H1 (cell line): ENCODE results near the gene SLC7A10.

Experiments
- ASH2L ChIP-seq: fragments of 200-600, 300-600 bp; sonication (generic); IDR thresholded peaks from one replicate; pipeline ENCODE4 v1.7.1; 2017; ENCODE audit warnings: low read length
- BACH1 ChIP-seq: IDR thresholded peaks from 2 replicates; pipeline ENCODE4 v1.6.1; 2012; ENCODE audit warnings: low read length, improper control_type of control experiment
- CTCF ChIP-seq, 3 experiments: IDR thresholded peaks; 1 replicate in 2 of 3; 2 replicates in 1 of 3; pipeline versions ENCODE4 v1.5.1 to v1.6.1; 2011; ENCODE audit warnings: low read length in 3 of 3, mild to moderate bottlenecking in 3 of 3, inconsistent platforms in 2 of 3, low read depth in 1 of 3, moderate library complexity in 1 of 3; ENCODE audit not compliant: insufficient read depth in 1 of 3; ENCODE audit errors: control extremely low read depth in 1 of 3
- EP300 ChIP-seq, 2 experiments: IDR thresholded peaks; 1 replicate in 1 of 2; 2 replicates in 1 of 2; pipeline ENCODE4 v1.6.1; 2011 to 2012; ENCODE audit warnings: low read depth in 2 of 2, low read length in 2 of 2, mild to moderate bottlenecking in 2 of 2, borderline replicate concordance in 1 of 2, inconsistent platforms in 1 of 2, moderate library complexity in 1 of 2
- GABPA ChIP-seq: IDR thresholded peaks from 2 replicates; pipeline ENCODE4 v1.6.1; 2011; ENCODE audit warnings: mild to moderate bottlenecking, low read length, moderate library complexity, borderline replicate concordance; ENCODE audit not compliant: insufficient read depth
- JUN ChIP-seq: IDR thresholded peaks from 2 replicates; pipeline ENCODE4 v1.6.1; 2011; ENCODE audit warnings: low read depth, mild to moderate bottlenecking, improper control_type of control experiment, low read length
- JUND ChIP-seq: IDR thresholded peaks from 2 replicates; pipeline ENCODE4 v1.6.1; 2011; ENCODE audit warnings: mild to moderate bottlenecking, improper control_type of control experiment, low read length
- KDM1A ChIP-seq: fragments of 200-600, 300-600 bp; sonication (generic); IDR thresholded peaks from 2 replicates; pipeline ENCODE4 v1.7.1; 2016; ENCODE audit warnings: mild to moderate bottlenecking, low read length, borderline replicate concordance
- MAX ChIP-seq: IDR thresholded peaks from 2 replicates; pipeline ENCODE4 v1.6.1; 2012; ENCODE audit warnings: inconsistent platforms
- TAF1 ChIP-seq: IDR thresholded peaks from 2 replicates; pipeline ENCODE4 v1.6.1; 2011; ENCODE audit warnings: mild to moderate bottlenecking, low read depth, low read length
- TEAD4 ChIP-seq: IDR thresholded peaks from 2 replicates; pipeline ENCODE4 v1.6.1; 2012; ENCODE audit warnings: low read depth, low read length, inconsistent platforms, mixed read lengths
- USF2 ChIP-seq: IDR thresholded peaks from 2 replicates; pipeline ENCODE4 v1.6.1; 2011; ENCODE audit warnings: low read length, improper control_type of control experiment
- ZNF274 ChIP-seq: IDR thresholded peaks from 2 replicates; pipeline ENCODE4 v1.7.0; 2012; ENCODE audit warnings: low read length, borderline replicate concordance; ENCODE audit errors: extremely low read depth

GRCh38 chr19:33220115-33220514 is 5.5 kb downstream of the SLC7A10 start:
- TF ChIP-seq CTCF (IDR thresholded peaks at IDR 0.05; ENCODE audit: control extremely low read depth in 1 of 3, insufficient read depth in 1 of 3, low read depth in 1 of 3, low read length in 3 of 3) (no peak), MAX (no peak), GABPA (no peak), USF2 (no peak), BACH1 (no peak), TEAD4 (no peak), ASH2L (no peak), EP300 (IDR thresholded peaks at IDR 0.05; ENCODE audit: borderline replicate concordance in 1 of 2, low read depth in 2 of 2, low read length in 2 of 2) (no peak), KDM1A (no peak), TAF1 (no peak), JUND (no peak), JUN (no peak), ZNF274 (no peak)
